Lower leg skin (tissue), 4 donors: ENCODE data around the gene NR1H2. TPM values are rescaled to one million over a fixed set of nuclear protein-coding genes. Genes with fewer than 3 reads are reported as not detected.

Source experiments
- DNase-seq, 2 donors: peaks; one replicate each; pipeline ENCODE4 v3.0.0-alpha.2; 2019; ENCODE audit warnings: low spot score in 2 of 2
- H3K4me3 ChIP-seq: fragments of 200-600 bp; sonication (generic); 2 replicates; pipeline ENCODE4 v1.5.1; 2017; ENCODE audit warnings: mild to moderate bottlenecking, low read depth; ENCODE audit not compliant: poor library complexity, severe bottlenecking
- CTCF ChIP-seq, 3 donors: fragments of 450-650 bp; IDR thresholded peaks; one replicate each; pipeline ENCODE4 v1.5.1; 2016; ENCODE audit warnings: antibody characterized with exemption in 3 of 3, mild to moderate bottlenecking in 3 of 3, moderate library complexity in 2 of 3
- POLR2A ChIP-seq, 2 donors: fragments of 450-650 bp; IDR thresholded peaks; one replicate each; pipeline ENCODE4 v1.6.1; 2016 to 2017; ENCODE audit warnings: antibody characterized with exemption in 2 of 2, mild to moderate bottlenecking in 1 of 2, moderate library complexity in 1 of 2
- WGBS, 2 donors: methylation state at CpG; one replicate each; pipeline ENCODE4 v1.1.5; 2018; 5-methylcytosine and 5-hydroxymethylcytosine counted together
- intact Hi-C: fragments of 100-400 bp; cut with DNase I; formaldehyde crosslinking; loops from one replicate; pipeline ENCODE4 v1.15.0; 2023; ENCODE audit warnings: low total_unique reads
- total RNA-seq, 4 donors: library from RNA; depleted of rRNA; stranded (reverse); fragments of >200 nt; gene quantifications; one replicate each; pipeline ENCODE4 v1.1.0, GENCODE V29; 2016

NR1H2 gene
- total RNA-seq, 4 donors from 2014 or later = 83.1 to 112 (median 103) TPM

DNA sequence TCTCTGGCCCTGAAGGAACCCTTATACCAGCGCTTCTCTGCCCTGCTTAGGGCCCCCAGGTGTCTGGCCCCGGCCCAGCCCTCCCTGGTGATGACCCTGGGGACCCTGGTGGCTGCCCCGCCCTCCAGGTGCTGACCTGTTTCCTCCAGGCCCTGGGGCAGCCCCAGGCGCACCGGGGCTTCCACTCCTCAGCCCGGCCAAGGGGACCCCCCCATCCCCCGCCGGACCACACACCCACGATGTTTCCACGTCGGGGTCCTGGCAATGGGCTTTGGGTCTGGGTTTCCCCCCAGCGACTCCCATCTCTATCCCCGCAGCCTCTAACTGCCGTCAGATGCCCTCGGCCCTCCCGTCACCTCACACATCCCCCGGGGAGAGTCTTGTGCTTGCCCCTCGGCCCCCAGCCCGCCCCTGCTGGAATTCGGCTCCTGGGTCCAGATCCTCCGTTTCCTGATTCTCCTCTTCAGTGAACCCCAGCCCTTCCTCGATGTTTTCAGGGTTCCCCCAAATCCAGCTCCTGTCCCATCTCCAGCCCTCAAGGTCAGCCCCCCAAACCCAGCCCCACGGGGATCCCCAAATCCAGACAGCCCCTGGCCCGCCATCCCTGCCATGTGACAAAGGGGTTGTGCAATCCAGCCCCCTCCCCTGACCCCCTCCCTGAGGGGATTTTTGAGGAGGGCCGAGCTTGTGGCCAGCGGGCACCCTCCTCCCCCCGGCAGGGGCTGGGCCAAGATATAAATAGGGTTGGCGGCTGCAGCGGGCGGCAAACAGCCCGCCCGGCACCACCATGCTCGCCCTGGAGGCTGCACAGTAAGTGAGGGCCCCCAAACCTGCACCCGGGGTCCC, 42.1 kb downstream of the NR1H2 start, which contains the start of gene SPIB:
TSS of gene SPIB (plus strand) at position 763 of the 846 bp plus-strand sequence. CDS start at position 788, 25 bp downstream.
- DNase-seq = no peak
- 13 to 23% methylated on average over 23 to 33 of the region's 34 CpGs for WGBS, 2 donors
- no peak within 1 kb of the TSS for H3K4me3 ChIP-seq
- intact Hi-C loops = no loop called here
- TF ChIP-seq POLR2A (IDR thresholded peaks at IDR 0.05) (no peak), CTCF (IDR thresholded peaks at IDR 0.05) (no peak)

DNA sequence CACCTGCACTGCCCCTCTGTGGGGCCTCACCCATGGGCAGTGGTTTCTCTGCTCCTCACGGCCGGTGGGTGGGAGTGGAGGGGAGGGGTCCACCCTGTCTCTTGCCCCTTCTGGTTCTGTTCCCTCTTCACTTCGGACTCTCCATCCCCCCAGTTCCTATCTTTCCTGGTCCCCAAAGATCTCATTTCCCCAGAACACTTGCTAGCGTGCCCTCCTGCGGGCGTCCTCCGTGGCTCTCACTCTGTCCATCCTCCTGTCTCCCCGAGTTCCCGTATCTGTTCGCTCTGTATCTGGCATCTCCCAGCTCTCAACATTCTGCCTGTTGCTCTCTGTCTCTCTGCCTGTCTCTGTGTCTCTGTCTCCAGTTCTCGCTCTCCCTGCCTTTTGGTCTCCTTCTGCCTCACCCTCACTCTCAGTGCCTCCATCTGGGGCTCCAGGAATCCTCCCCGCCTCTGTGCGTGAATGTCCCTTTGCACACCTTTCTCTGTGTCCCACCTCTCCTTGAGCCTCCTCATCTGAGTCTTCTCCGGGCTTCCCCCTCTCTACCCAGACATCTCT, 42.8 kb downstream of the NR1H2 start:
- 8 to 10% methylated on average over 14 of the region's 14 CpGs for WGBS, 2 donors
- no peak overlapping the region for H3K4me3 ChIP-seq
- no peak for DNase-seq
- intact Hi-C loops = no loop called here
- TF ChIP-seq CTCF (IDR thresholded peaks at IDR 0.05) (no peak), POLR2A (IDR thresholded peaks at IDR 0.05) (no peak)

- no peak for DNase-seq
- WGBS, 2 donors = 16 to 17% methylated on average over 8 of the region's 8 CpGs
- TF ChIP-seq CTCF (IDR thresholded peaks at IDR 0.05) (no peak), POLR2A (IDR thresholded peaks at IDR 0.05) (no peak)
- intact Hi-C loops = no loop called here
- H3K4me3 ChIP-seq = no peak overlapping the region
These were observed 43.4 kb downstream of the NR1H2 start for GRCh38 chr19:50419580-50420035.

- WGBS, 2 donors = 35 to 45% methylated on average over 3 of the region's 3 CpGs
- no peak for DNase-seq
- no peak for TF ChIP-seq POLR2A (IDR thresholded peaks at IDR 0.05)
- no peak for TF ChIP-seq CTCF (IDR thresholded peaks at IDR 0.05)
- no peak overlapping the region for H3K4me3 ChIP-seq
- intact Hi-C loops = no loop called here
These were observed 43.9 kb downstream of the NR1H2 start for GRCh38 chr19:50420127-50420526.

- intact Hi-C loops = no loop called here
- 70 to 74% methylated on average over 3 of the region's 3 CpGs for WGBS, 2 donors
- TF ChIP-seq CTCF (IDR thresholded peaks at IDR 0.05) (no peak), POLR2A (IDR thresholded peaks at IDR 0.05) (no peak)
- no peak overlapping the region for H3K4me3 ChIP-seq
- DNase-seq = no peak
These were observed 44.6 kb downstream of the NR1H2 start for GRCh38 chr19:50420808-50421207.
